ENCODE measurements around the gene WAC. TPM values are rescaled to one million over a fixed set of nuclear protein-coding genes. Genes with fewer than 3 reads are reported as not detected.

Gene WAC
- total and polyA plus RNA-seq, 2 of the 13 experiments (the other 11 are each of a cell fraction or from before 2014, with no cell fraction given), result 69.1 to 96.2 TPM

DNA sequence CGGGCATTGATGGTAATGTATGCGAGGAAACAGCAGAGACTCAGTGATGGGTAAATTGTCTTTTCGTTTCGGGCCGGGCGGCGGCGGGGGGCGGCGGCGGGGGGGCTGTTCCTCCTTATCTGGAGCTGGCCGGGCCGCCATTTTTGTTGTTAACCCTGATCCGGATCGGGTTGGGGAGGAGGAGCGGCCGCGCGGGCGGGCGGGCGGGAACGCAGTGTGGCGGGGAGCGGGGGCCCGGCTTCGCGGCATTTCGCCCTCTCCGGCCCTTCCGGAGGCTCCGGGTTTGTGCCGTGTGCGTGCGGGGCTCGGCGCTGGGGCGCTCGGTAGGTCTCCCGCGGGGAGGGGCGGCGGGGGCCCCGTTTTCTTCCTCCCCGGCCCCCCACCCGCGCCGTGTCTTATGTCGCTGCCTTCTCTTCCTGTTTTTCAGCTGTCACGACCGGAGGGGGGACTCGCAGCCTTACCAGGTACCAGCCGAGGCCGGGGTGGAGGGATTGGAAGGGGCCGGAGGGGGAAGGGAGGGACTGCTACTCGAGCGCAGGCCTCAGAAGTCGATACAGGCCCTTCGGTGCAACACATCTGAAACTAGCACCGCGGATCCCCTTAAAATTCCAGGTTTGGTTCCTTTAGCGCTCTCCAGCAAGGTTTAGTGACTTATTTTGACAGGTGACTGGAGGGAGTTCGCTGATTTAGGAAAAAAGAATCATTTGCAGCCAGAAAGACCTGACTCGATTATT, 820 bp downstream of the WAC start (continued):
- TF ChIP-seq, protein P1, sequence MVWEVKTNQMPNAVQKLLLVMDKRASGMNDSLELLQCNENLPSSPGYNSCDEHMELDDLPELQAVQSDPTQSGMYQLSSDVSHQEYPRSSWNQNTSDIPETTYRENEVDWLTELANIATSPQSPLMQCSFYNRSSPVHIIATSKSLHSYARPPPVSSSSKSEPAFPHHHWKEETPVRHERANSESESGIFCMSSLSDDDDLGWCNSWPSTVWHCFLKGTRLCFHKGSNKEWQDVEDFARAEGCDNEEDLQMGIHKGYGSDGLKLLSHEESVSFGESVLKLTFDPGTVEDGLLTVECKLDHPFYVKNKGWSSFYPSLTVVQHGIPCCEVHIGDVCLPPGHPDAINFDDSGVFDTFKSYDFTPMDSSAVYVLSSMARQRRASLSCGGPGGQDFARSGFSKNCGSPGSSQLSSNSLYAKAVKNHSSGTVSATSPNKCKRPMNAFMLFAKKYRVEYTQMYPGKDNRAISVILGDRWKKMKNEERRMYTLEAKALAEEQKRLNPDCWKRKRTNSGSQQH (CRISPR knock-in tag; IDR thresholded peaks at IDR 0.05; ENCODE audit: low read depth), result peak; percentile 24; the same call in 1 of the 2 replicates
- TF ChIP-seq ZNF598 (CRISPR knock-in tag; IDR thresholded peaks at IDR 0.05; ENCODE audit: borderline replicate concordance), result no peak
- TF ChIP-seq ZSCAN9 (CRISPR knock-in tag; IDR thresholded peaks at IDR 0.05; ENCODE audit: borderline replicate concordance), result no peak
- no peak for TF ChIP-seq HDAC6 (IDR thresholded peaks at IDR 0.05; ENCODE audit: low read depth, low read length)
- TF ChIP-seq ZNF891 (CRISPR knock-in tag; IDR thresholded peaks at IDR 0.05), result no peak; the same call in 1 of the 2 replicates
- TF ChIP-seq TRIM24 (CRISPR knock-in tag; IDR thresholded peaks at IDR 0.05), result no peak
- peak; percentile 41; the same call in 1 of the 2 replicates for TF ChIP-seq ZNF317 (CRISPR knock-in tag; IDR thresholded peaks at IDR 0.05)
- TF ChIP-seq RFX3 (CRISPR knock-in tag; IDR thresholded peaks at IDR 0.05), result no peak
- TF ChIP-seq, protein P2, sequence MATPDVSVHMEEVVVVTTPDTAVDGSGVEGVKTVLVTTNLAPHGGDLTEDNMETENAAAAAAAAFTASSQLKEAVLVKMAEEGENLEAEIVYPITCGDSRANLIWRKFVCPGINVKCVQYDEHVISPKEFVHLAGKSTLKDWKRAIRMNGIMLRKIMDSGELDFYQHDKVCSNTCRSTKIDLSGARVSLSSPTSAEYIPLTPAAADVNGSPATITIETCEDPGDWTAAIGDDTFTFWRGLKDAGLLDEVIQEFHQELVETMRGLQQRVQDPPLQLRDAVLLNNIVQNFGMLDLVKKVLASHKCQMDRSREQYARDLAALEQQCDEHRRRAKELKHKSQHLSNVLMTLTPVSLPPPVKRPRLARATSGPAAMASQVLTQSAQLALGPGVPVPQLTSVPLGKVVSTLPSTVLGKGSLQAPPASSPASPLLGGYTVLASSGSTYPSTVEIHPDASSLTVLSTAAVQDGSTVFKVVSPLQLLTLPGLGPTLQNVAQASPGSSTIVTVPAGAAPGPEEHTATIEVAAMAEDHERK (CRISPR knock-in tag; IDR thresholded peaks at IDR 0.05; ENCODE audit: low read depth), result no peak
- no peak for TF ChIP-seq CBX1 (IDR thresholded peaks at IDR 0.05; ENCODE audit: low read depth)
- TF ChIP-seq HOXA5 (CRISPR knock-in tag; IDR thresholded peaks at IDR 0.05), result 0 out of 2 replicates have a peak, but pooled peaks have one; percentile 21
- TF ChIP-seq ZNF629 (CRISPR knock-in tag; conservative IDR thresholded peaks at IDR 0.05), result no peak
- no peak for TF ChIP-seq RBAK (CRISPR knock-in tag; IDR thresholded peaks at IDR 0.05)
- TF ChIP-seq MTF2 (CRISPR knock-in tag; IDR thresholded peaks at IDR 0.05; ENCODE audit: borderline replicate concordance), result no peak
- TF ChIP-seq, protein P3, sequence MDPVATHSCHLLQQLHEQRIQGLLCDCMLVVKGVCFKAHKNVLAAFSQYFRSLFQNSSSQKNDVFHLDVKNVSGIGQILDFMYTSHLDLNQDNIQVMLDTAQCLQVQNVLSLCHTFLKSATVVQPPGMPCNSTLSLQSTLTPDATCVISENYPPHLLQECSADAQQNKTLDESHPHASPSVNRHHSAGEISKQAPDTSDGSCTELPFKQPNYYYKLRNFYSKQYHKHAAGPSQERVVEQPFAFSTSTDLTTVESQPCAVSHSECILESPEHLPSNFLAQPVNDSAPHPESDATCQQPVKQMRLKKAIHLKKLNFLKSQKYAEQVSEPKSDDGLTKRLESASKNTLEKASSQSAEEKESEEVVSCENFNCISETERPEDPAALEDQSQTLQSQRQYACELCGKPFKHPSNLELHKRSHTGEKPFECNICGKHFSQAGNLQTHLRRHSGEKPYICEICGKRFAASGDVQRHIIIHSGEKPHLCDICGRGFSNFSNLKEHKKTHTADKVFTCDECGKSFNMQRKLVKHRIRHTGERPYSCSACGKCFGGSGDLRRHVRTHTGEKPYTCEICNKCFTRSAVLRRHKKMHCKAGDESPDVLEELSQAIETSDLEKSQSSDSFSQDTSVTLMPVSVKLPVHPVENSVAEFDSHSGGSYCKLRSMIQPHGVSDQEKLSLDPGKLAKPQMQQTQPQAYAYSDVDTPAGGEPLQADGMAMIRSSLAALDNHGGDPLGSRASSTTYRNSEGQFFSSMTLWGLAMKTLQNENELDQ (CRISPR knock-in tag; IDR thresholded peaks at IDR 0.05; ENCODE audit: borderline replicate concordance), result no peak
- no peak for TF ChIP-seq SNAPC2 (CRISPR knock-in tag; IDR thresholded peaks at IDR 0.05)
- peak; percentile 63; the same call in 1 of the 2 replicates for TF ChIP-seq ZNF543 (CRISPR knock-in tag; IDR thresholded peaks at IDR 0.05)
- TF ChIP-seq, protein P4, sequence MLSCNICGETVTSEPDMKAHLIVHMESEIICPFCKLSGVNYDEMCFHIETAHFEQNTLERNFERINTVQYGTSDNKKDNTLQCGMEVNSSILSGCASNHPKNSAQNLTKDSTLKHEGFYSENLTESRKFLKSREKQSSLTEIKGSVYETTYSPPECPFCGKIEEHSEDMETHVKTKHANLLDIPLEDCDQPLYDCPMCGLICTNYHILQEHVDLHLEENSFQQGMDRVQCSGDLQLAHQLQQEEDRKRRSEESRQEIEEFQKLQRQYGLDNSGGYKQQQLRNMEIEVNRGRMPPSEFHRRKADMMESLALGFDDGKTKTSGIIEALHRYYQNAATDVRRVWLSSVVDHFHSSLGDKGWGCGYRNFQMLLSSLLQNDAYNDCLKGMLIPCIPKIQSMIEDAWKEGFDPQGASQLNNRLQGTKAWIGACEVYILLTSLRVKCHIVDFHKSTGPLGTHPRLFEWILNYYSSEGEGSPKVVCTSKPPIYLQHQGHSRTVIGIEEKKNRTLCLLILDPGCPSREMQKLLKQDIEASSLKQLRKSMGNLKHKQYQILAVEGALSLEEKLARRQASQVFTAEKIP (CRISPR knock-in tag; IDR thresholded peaks at IDR 0.05; ENCODE audit: borderline replicate concordance), result no peak
- TF ChIP-seq HNRNPL (IDR thresholded peaks at IDR 0.05; ENCODE audit: low read depth, low read length), result no peak
- peak; percentile 80 for TF ChIP-seq BORCS8-MEF2B (CRISPR knock-in tag; IDR thresholded peaks at IDR 0.05)
- 0 out of 2 replicates have a peak, but pooled peaks have one; percentile 65 for TF ChIP-seq ISX (CRISPR knock-in tag; conservative IDR thresholded peaks at IDR 0.05)
- no peak for TF ChIP-seq ZNF614 (CRISPR knock-in tag; IDR thresholded peaks at IDR 0.05; ENCODE audit: borderline replicate concordance)
